ENCODE measurements around the gene GM2A. TPM values are rescaled to one million over a fixed set of nuclear protein-coding genes. Genes with fewer than 3 reads are reported as not detected.
"Not testable (repeated sequence)": the region's sequence is repeated elsewhere in the genome, so short reads cannot be mapped to it uniquely, and the experiment has no call there.

GM2A gene
- polyA plus RNA-seq, 2 donors, result 43.4 to 80.7 TPM

GRCh38 chr5:151293624-151294023 lies 40.6 kb downstream of the GM2A start:
- H3K27me3 ChIP-seq (ENCODE audit: control insufficient read depth in 1 of 2, insufficient read depth in 2 of 2, low read length in 2 of 2), result no peaks in the 10 kb centered on the region
- peaks cover 2 to 4% of the 10 kb centered on the region in 2 donors for H3K4me1 ChIP-seq (ENCODE audit: control insufficient read depth in 2 of 2, insufficient read depth in 2 of 2, low read length in 1 of 2)
- no peak overlapping the region for H3K4me3 ChIP-seq (ENCODE audit: low read depth in 1 of 2, low read length in 2 of 2)
- no peak overlapping the region for H3K27ac ChIP-seq (ENCODE audit: low read depth in 2 of 2, low read length in 1 of 2)
- H3K9me3 ChIP-seq (ENCODE audit: control insufficient read depth in 2 of 2, insufficient read depth in 1 of 2, low read depth in 1 of 2, low read length in 1 of 2), result no peaks in the 10 kb centered on the region
- H3K36me3 ChIP-seq (ENCODE audit: control insufficient read depth in 2 of 2, insufficient read depth in 2 of 2, low read length in 1 of 2), result no peaks in the 10 kb centered on the region
- WGBS, 2 donors, result 54 to 59% methylated on average over 4 of the region's 4 CpGs

GRCh38 chr5:151295138-151295537 lies 42.2 kb downstream of the GM2A start:
- no peak overlapping the region for H3K4me3 ChIP-seq (ENCODE audit: low read depth in 1 of 2, low read length in 2 of 2)
- H3K9me3 ChIP-seq (ENCODE audit: control insufficient read depth in 2 of 2, insufficient read depth in 1 of 2, low read depth in 1 of 2, low read length in 1 of 2), result no peaks in the 10 kb centered on the region
- 71 to 77% methylated on average over 5 of the region's 5 CpGs for WGBS, 2 donors
- H3K36me3 ChIP-seq (ENCODE audit: control insufficient read depth in 2 of 2, insufficient read depth in 2 of 2, low read length in 1 of 2), result no peaks in the 10 kb centered on the region
- no peaks in the 10 kb centered on the region for H3K27me3 ChIP-seq (ENCODE audit: control insufficient read depth in 1 of 2, insufficient read depth in 2 of 2, low read length in 2 of 2)
- H3K4me1 ChIP-seq (ENCODE audit: control insufficient read depth in 2 of 2, insufficient read depth in 2 of 2, low read length in 1 of 2), result peaks cover 2 to 4% of the 10 kb centered on the region in 2 donors
- H3K27ac ChIP-seq (ENCODE audit: low read depth in 2 of 2, low read length in 1 of 2), result no peak overlapping the region

GRCh38 chr5:151295791-151296477 lies 42.9 kb downstream of the GM2A start:
- Histone ChIP-seq H3K4me3 (ENCODE audit: low read depth in 1 of 2, low read length in 2 of 2) (no peak overlapping the region), H3K36me3 (ENCODE audit: control insufficient read depth in 2 of 2, insufficient read depth in 2 of 2, low read length in 1 of 2) (no peaks in the 10 kb centered on the region), H3K27ac (ENCODE audit: low read depth in 2 of 2, low read length in 1 of 2) (no peak overlapping the region), H3K27me3 (ENCODE audit: control insufficient read depth in 1 of 2, insufficient read depth in 2 of 2, low read length in 2 of 2) (no peaks in the 10 kb centered on the region), H3K9me3 (ENCODE audit: control insufficient read depth in 2 of 2, insufficient read depth in 1 of 2, low read depth in 1 of 2, low read length in 1 of 2) (no peaks in the 10 kb centered on the region), H3K4me1 (ENCODE audit: control insufficient read depth in 2 of 2, insufficient read depth in 2 of 2, low read length in 1 of 2) (peaks cover 2 to 4% of the 10 kb centered on the region in 2 donors)
- WGBS, 2 donors, result 52 to 55% methylated on average over 7 of the region's 7 CpGs

GRCh38 chr5:151296478-151296830 lies 43.5 kb downstream of the GM2A start:
- H3K36me3 ChIP-seq (ENCODE audit: control insufficient read depth in 2 of 2, insufficient read depth in 2 of 2, low read length in 1 of 2), result no peaks in the 10 kb centered on the region
- H3K27ac ChIP-seq (ENCODE audit: low read depth in 2 of 2, low read length in 1 of 2), result no peak overlapping the region
- peaks cover 2 to 4% of the 10 kb centered on the region in 2 donors for H3K4me1 ChIP-seq (ENCODE audit: control insufficient read depth in 2 of 2, insufficient read depth in 2 of 2, low read length in 1 of 2)
- H3K27me3 ChIP-seq (ENCODE audit: control insufficient read depth in 1 of 2, insufficient read depth in 2 of 2, low read length in 2 of 2), result no peaks in the 10 kb centered on the region
- H3K4me3 ChIP-seq (ENCODE audit: low read depth in 1 of 2, low read length in 2 of 2), result no peak overlapping the region
- WGBS, 2 donors, result 66 to 81% methylated on average over 1 of the region's 1 CpG
- H3K9me3 ChIP-seq (ENCODE audit: control insufficient read depth in 2 of 2, insufficient read depth in 1 of 2, low read depth in 1 of 2, low read length in 1 of 2), result no peaks in the 10 kb centered on the region

- H3K4me3 ChIP-seq (ENCODE audit: low read depth in 1 of 2, low read length in 2 of 2), result no peak overlapping the region
- WGBS, 2 donors, result 66 to 73% methylated on average over 2 of the region's 2 CpGs
- no peaks in the 10 kb centered on the region for H3K9me3 ChIP-seq (ENCODE audit: control insufficient read depth in 2 of 2, insufficient read depth in 1 of 2, low read depth in 1 of 2, low read length in 1 of 2)
- H3K27me3 ChIP-seq (ENCODE audit: control insufficient read depth in 1 of 2, insufficient read depth in 2 of 2, low read length in 2 of 2), result no peaks in the 10 kb centered on the region
- H3K27ac ChIP-seq (ENCODE audit: low read depth in 2 of 2, low read length in 1 of 2), result no peak overlapping the region
- H3K36me3 ChIP-seq (ENCODE audit: control insufficient read depth in 2 of 2, insufficient read depth in 2 of 2, low read length in 1 of 2), result no peaks in the 10 kb centered on the region
- H3K4me1 ChIP-seq (ENCODE audit: control insufficient read depth in 2 of 2, insufficient read depth in 2 of 2, low read length in 1 of 2), result peaks cover 2 to 4% of the 10 kb centered on the region in 2 donors
These were observed 44.0 kb downstream of the GM2A start for GRCh38 chr5:151296974-151297373.

GRCh38 chr5:151298063-151298855 lies 45.3 kb downstream of the GM2A start:
- no peaks in the 10 kb centered on the region for H3K27me3 ChIP-seq (ENCODE audit: control insufficient read depth in 1 of 2, insufficient read depth in 2 of 2, low read length in 2 of 2)
- no peaks in the 10 kb centered on the region for H3K36me3 ChIP-seq (ENCODE audit: control insufficient read depth in 2 of 2, insufficient read depth in 2 of 2, low read length in 1 of 2)
- no peak overlapping the region for H3K27ac ChIP-seq (ENCODE audit: low read depth in 2 of 2, low read length in 1 of 2)
- no peaks in the 10 kb centered on the region for H3K9me3 ChIP-seq (ENCODE audit: control insufficient read depth in 2 of 2, insufficient read depth in 1 of 2, low read depth in 1 of 2, low read length in 1 of 2)
- no peak overlapping the region for H3K4me3 ChIP-seq (ENCODE audit: low read depth in 1 of 2, low read length in 2 of 2)
- WGBS, 2 donors, result 29 to 79% methylated on average over 6 of the region's 6 CpGs
- H3K4me1 ChIP-seq (ENCODE audit: control insufficient read depth in 2 of 2, insufficient read depth in 2 of 2, low read length in 1 of 2), result peaks cover 2 to 4% of the 10 kb centered on the region in 2 donors

GRCh38 chr5:151303666-151304065 lies 50.7 kb downstream of the GM2A start, which contains the start of gene SLC36A3:
SLC36A3 (minus strand) TSS chr5:151303766; CDS start chr5:151303354, 412 bp downstream.
- Histone ChIP-seq H3K9me3 (ENCODE audit: control insufficient read depth in 2 of 2, insufficient read depth in 1 of 2, low read depth in 1 of 2, low read length in 1 of 2) (peaks cover 0 to 3% of the 10 kb centered on the region in 2 donors), H3K27ac (ENCODE audit: low read depth in 2 of 2, low read length in 1 of 2) (no peak within 1 kb of the TSS), H3K27me3 (ENCODE audit: control insufficient read depth in 1 of 2, insufficient read depth in 2 of 2, low read length in 2 of 2) (no peaks in the 10 kb centered on the region), H3K36me3 (ENCODE audit: control insufficient read depth in 2 of 2, insufficient read depth in 2 of 2, low read length in 1 of 2) (no peaks in the 10 kb centered on the region), H3K4me3 (ENCODE audit: low read depth in 1 of 2, low read length in 2 of 2) (no peak within 1 kb of the TSS), H3K4me1 (ENCODE audit: control insufficient read depth in 2 of 2, insufficient read depth in 2 of 2, low read length in 1 of 2) (no peaks in the 10 kb centered on the region)
- 84 to 87% methylated on average over 2 of the region's 2 CpGs for WGBS, 2 donors

GRCh38 chr5:151309266-151309665 lies 56.3 kb downstream of the GM2A start:
- not testable (repeated sequence) for H3K9me3 ChIP-seq (ENCODE audit: control insufficient read depth in 2 of 2, insufficient read depth in 1 of 2, low read depth in 1 of 2, low read length in 1 of 2); H3K4me1 ChIP-seq (ENCODE audit: control insufficient read depth in 2 of 2, insufficient read depth in 2 of 2, low read length in 1 of 2); H3K27ac ChIP-seq (ENCODE audit: low read depth in 2 of 2, low read length in 1 of 2); H3K27me3 ChIP-seq (ENCODE audit: control insufficient read depth in 1 of 2, insufficient read depth in 2 of 2, low read length in 2 of 2); H3K4me3 ChIP-seq (ENCODE audit: low read depth in 1 of 2, low read length in 2 of 2); H3K36me3 ChIP-seq (ENCODE audit: control insufficient read depth in 2 of 2, insufficient read depth in 2 of 2, low read length in 1 of 2)
- WGBS, 2 donors, result 98% methylated on average over 23 to 27 of the region's 27 CpGs

GRCh38 chr5:151309821-151310220 lies 56.8 kb downstream of the GM2A start:
- H3K9me3 ChIP-seq (ENCODE audit: control insufficient read depth in 2 of 2, insufficient read depth in 1 of 2, low read depth in 1 of 2, low read length in 1 of 2); H3K36me3 ChIP-seq (ENCODE audit: control insufficient read depth in 2 of 2, insufficient read depth in 2 of 2, low read length in 1 of 2); H3K4me1 ChIP-seq (ENCODE audit: control insufficient read depth in 2 of 2, insufficient read depth in 2 of 2, low read length in 1 of 2); H3K27me3 ChIP-seq (ENCODE audit: control insufficient read depth in 1 of 2, insufficient read depth in 2 of 2, low read length in 2 of 2); H3K27ac ChIP-seq (ENCODE audit: low read depth in 2 of 2, low read length in 1 of 2); H3K4me3 ChIP-seq (ENCODE audit: low read depth in 1 of 2, low read length in 2 of 2): not testable (repeated sequence)
- WGBS, 2 donors, result 88 to 96% methylated on average over 15 of the region's 15 CpGs

- H3K36me3 ChIP-seq (ENCODE audit: control insufficient read depth in 2 of 2, insufficient read depth in 2 of 2, low read length in 1 of 2), result no peaks in the 10 kb centered on the region
These were observed 57.9 kb downstream of the GM2A start for GRCh38 chr5:151310932-151311331.

More at GRCh38 chr5:151310932-151311331, 57.9 kb downstream of the GM2A start:
- no peaks in the 10 kb centered on the region for H3K27me3 ChIP-seq (ENCODE audit: control insufficient read depth in 1 of 2, insufficient read depth in 2 of 2, low read length in 2 of 2)
- no peaks in the 10 kb centered on the region for H3K4me1 ChIP-seq (ENCODE audit: control insufficient read depth in 2 of 2, insufficient read depth in 2 of 2, low read length in 1 of 2)
- H3K4me3 ChIP-seq (ENCODE audit: low read depth in 1 of 2, low read length in 2 of 2), result no peak overlapping the region
- H3K27ac ChIP-seq (ENCODE audit: low read depth in 2 of 2, low read length in 1 of 2), result no peak overlapping the region
- H3K9me3 ChIP-seq (ENCODE audit: control insufficient read depth in 2 of 2, insufficient read depth in 1 of 2, low read depth in 1 of 2, low read length in 1 of 2), result no peaks in the 10 kb centered on the region

Measured in esophagus (tissue), 2 donors.